Epithelial cell of prostate (primary cell): ENCODE measurements around the gene RAB43.

Experiments
- DNase-seq: peaks from one replicate; pipeline ENCODE4 v3.0.0-alpha.2; 2011; ENCODE audit warnings: low read depth, low spot score
- H3K27ac ChIP-seq: fragments of 450-650 bp; 2 replicates; pipeline ENCODE4 v1.5.1; 2017; ENCODE audit warnings: mild to moderate bottlenecking

Gene RAB43

DNA sequence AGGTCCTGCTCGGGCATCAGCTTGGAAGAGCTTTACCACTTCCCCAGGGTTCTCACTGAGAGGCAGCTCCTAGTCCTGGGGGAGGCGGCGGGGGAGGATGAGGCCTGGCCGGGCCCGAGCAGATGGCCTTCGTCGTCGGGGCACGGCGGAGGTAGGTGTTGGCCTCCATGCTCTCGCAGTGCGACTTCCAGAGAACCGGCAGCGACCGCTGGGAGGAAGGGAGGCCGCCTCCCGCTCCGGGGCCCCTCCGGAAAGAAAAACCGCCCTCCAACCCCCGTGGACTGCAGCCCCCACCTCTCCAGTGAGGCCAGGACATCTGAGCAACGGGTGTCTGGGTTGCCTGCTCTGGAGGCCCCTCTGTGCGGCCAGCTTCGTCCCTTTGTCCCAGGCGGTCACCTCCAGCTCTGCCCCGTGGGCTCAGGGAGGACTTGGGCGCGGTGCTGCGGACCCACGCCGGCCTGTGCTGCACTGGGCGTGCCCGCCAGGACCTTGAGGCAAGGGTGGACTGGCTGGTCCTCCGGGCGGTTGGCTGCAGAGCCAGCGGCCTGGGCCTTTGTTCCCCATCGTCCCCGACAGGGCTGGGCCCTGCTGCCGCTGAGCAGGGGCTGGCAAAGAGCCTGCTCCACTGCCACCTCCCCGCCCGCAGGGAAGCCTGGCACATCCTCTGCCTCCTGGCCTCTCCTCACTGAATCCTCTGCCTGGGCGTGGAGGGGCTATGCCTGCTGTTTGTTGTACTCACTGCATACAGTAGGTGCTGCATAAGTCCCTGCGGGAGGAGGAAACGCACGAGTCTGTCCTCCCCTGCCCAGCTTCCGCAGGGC is 74.7 kb downstream of the RAB43 start:
- no peak for DNase-seq
- no peak overlapping the region for H3K27ac ChIP-seq

DNA sequence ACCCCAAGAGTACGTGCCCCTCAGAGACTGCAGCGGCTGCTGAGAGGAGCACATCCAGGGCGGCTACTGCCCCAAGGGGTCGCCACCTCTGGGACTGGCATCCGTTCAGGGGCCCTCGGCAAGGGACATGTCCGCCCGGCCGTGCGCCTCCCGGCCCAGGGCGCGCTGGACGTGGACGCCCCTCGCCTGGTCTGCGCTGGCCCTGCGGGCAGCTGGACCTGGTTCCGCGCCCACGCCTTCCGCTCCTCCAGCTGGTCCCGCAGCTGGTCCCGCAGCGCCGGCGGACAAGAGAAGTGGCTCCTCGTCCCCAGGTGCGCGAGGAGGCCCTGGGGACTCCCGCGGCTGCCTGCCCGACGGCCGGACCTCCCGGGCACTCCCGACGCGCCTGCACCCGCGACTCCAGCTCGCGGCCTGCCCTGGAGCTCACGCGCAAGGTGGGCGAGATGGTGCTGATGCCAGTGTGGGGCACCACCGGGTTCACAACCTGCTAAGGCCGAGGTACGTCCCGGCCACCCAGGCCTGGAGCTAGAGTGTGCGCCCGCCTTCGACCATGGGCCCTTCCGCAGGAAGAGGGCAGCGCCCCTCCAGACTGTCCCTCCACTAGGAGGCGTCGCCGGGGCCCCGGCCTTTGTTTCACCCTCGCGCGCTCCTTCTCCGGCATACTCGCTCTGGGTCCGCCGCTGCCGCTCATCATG is 75.4 kb downstream of the RAB43 start:
- DNase-seq, result no peak
- H3K27ac ChIP-seq, result no peak overlapping the region

DNA sequence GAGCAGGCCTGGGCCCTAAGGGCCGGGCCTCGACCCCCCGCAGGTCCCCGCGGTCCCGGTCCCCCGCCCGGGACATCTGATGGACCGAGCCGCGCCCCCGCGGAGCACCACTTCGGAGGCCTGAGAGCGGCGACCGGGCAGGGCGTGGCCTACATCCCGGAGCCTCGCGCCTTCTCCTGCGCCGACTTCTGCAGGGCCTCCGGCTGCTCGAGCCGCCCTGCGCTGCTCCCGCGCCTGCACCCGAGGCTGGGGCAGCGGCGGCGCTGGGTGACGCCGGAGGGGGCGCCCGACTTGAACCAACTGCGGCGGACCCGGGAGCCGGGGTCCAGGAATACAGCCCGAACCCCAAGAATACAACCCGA is 75.9 kb downstream of the RAB43 start:
- H3K27ac ChIP-seq, result no peak overlapping the region
- no peak for DNase-seq

- DNase-seq, result no peak
- no peak overlapping the region for H3K27ac ChIP-seq
These were observed 80.9 kb downstream of the RAB43 start for GRCh38 chr3:129040579-129041300.

GRCh38 chr3:129040039-129040336 is 81.6 kb downstream of the RAB43 start:
- DNase-seq, result no peak
- no peak overlapping the region for H3K27ac ChIP-seq

DNA sequence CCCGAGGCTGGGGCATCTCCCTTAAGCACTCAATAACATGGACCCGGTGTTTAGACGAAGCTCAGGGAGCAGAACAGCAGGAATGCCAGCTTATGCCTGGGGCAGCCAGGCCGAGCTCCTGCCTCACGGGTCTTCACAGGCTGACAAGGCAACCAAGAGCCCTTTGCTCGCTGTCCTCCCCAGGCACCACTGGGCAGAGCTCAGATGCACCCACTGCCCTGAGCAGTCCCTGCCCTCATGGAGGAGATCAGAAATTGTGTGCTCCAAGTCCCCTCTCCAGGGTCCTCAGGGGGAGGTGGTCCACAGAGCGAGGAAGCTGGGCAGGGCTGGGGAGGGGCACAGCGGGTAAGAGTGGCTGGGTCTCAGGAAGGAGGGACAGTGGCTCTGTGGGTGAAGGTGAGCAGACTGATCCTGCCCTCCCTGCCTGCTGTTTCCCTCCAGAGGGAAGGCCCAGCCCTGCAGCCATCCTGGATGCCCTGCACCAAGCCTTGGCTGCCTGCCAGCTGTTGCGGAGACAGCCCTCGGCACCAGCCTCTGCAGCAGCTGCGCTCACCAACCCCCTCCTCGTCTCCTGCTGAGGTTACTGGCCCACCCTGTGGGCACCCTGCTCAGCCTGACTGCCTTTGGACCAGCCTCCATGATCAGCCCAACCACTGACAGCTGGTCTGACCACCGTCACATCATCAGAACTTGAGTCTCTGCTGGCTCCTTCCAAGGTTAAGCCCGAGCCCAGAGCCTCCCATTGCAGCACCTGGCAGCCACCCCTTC is 82.1 kb downstream of the RAB43 start:
- H3K27ac ChIP-seq, result no peak overlapping the region
- DNase-seq, result no peak

DNA sequence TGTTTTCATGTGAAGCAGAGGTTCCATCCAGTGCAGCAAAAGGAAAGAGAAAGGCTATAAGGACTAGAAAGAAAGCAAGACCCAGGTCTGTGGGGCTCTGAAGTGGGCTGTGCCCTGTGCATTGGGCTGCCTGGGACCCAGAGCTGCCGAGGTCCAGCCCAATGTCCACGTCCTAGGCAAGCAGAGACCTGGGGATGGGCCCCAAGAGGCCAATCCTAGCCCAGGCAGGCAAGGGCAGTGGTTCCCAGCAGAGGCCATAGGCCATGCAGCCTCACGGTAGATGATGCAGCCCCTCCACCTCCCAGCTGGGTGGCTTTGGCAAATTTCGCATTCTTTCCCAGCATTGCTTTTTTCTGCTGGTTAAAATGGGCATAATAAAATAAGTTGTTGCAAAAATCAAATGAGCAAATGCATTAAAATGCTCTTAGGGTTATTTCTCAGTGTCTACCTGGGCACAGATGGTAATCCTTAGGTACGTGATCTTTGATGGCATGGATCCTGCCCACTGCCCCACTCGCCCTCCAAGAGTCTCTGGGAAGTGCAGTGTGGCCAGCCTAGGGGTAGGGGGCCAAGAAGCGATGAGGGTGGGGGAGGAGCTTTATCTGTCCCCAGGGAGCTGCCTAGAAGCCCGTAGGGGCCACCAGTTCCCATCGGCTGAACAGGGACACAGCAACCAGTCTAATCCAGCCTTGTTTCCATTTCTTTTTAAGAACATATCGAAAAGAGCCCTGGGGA is 83.3 kb downstream of the RAB43 start:
- no peak overlapping the region for H3K27ac ChIP-seq
- DNase-seq, result no peak
